ENCODE data around the gene GSTM5.
"Not testable (repeated sequence)": the region's sequence is repeated elsewhere in the genome, so short reads cannot be mapped to it uniquely, and the experiment has no call there.

DNA sequence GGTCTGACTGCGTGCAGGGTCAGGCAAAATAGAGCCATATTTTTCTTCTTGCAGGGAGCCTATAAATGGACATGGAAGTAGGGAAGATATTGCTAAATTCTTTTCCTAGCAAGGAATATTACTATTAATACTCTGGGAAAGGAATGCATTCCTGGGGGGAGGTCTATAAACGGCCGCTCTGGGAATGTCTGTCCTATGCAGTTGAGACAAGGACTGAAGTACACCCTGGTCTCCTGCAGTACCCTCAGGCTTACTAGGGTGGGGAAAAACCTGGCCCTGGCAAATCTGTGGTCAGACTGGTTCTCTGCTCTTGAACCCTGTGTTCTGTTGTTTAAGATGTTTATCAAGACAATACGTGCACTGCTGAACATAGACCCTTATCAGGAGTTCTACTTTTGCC is 3.1 kb upstream of the GSTM5 start:
- TF ChIP-seq, protein P1, sequence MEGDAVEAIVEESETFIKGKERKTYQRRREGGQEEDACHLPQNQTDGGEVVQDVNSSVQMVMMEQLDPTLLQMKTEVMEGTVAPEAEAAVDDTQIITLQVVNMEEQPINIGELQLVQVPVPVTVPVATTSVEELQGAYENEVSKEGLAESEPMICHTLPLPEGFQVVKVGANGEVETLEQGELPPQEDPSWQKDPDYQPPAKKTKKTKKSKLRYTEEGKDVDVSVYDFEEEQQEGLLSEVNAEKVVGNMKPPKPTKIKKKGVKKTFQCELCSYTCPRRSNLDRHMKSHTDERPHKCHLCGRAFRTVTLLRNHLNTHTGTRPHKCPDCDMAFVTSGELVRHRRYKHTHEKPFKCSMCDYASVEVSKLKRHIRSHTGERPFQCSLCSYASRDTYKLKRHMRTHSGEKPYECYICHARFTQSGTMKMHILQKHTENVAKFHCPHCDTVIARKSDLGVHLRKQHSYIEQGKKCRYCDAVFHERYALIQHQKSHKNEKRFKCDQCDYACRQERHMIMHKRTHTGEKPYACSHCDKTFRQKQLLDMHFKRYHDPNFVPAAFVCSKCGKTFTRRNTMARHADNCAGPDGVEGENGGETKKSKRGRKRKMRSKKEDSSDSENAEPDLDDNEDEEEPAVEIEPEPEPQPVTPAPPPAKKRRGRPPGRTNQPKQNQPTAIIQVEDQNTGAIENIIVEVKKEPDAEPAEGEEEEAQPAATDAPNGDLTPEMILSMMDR (IDR thresholded peaks at IDR 0.05), result not testable (repeated sequence)
- TF ChIP-seq POLR2A (IDR thresholded peaks at IDR 0.05), result not testable (repeated sequence)

All from body of pancreas (tissue), 4 donors.